ENCODE results near the gene MAP3K5. TPM values are rescaled to one million over a fixed set of nuclear protein-coding genes. Genes with fewer than 3 reads are reported as not detected.

MAP3K5 gene
- polyA plus RNA-seq, 3 donors: 9.6 to 12.0 (median 11.1) TPM

DNA sequence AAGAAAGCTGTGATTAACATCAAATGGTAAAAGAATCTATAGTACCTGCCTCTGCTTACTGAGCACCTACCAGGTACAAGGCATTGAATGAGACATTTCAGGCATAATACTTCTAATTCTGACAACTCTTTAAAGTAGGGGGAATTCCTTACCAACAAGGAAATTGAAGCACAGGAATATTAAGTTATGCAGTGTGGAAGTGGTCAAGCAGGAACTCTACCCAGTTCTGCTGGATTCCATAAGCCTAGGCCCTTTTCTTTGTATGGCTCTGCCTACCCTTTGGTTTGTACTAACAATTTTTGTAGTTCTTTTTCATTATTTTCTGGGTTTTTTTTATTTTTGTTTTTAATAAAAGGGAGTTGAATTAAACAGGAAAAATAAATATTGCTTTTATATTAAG lies 114.5 kb downstream of the MAP3K5 start:
- Mint-ChIP-seq H3K27ac (no peak overlapping the region), H3K27me3 (ENCODE audit: low read depth in 3 of 3) (no peaks in the 10 kb centered on the region), H3K9me3 (peaks cover 0 to 1% (median 0%) of the 10 kb centered on the region in 7 donors), H3K4me1 (no peaks in the 10 kb centered on the region), H3K36me3 (peaks cover 33 to 52% of the 10 kb centered on the region in 2 donors), H3K4me3 (no peak overlapping the region)
- no peak for DNase-seq
- Histone ChIP-seq H3K4me3 (replicated peaks in 1 of 3; ENCODE audit: low read depth in 2 of 3, low read length in 3 of 3) (no peak overlapping the region), H3K79me2 (ENCODE audit: insufficient read depth, low read length) (peaks cover 5% of the 10 kb centered on the region), H2AFZ (ENCODE audit: insufficient read depth, low read depth, low read length, poor library complexity, severe bottlenecking) (no peak overlapping the region), H4K20me1 (ENCODE audit: insufficient read depth, low read length) (peaks cover 38% of the 10 kb centered on the region), H3K4me2 (replicated peaks; ENCODE audit: extremely low read depth, low read length, poor library complexity, severe bottlenecking) (no peak overlapping the region), H3K27me3 (ENCODE audit: control insufficient read depth in 2 of 2, insufficient read depth in 2 of 2, low read length in 2 of 2) (no peaks in the 10 kb centered on the region), H3K9ac (ENCODE audit: insufficient read depth, low read length, poor library complexity, severe bottlenecking) (no peak overlapping the region), H3K27ac (ENCODE audit: low read depth in 1 of 2, low read length in 2 of 2) (no peak overlapping the region), H3K9me3 (replicated peaks in 1 of 2; ENCODE audit: control insufficient read depth in 1 of 2, insufficient read depth in 1 of 2, low read length in 2 of 2) (no peaks in the 10 kb centered on the region), H3K36me3 (replicated peaks in 1 of 2; ENCODE audit: control insufficient read depth in 1 of 2, insufficient read depth in 2 of 2, low read length in 2 of 2) (peaks cover 16 to 34% of the 10 kb centered on the region in 2 donors), H3K4me1 (ENCODE audit: control insufficient read depth in 1 of 2, insufficient read depth in 2 of 2, low read length in 2 of 2) (no peaks in the 10 kb centered on the region)
- intact Hi-C loops (cut with micrococcal nuclease): no loop called here
- TF ChIP-seq, protein P1, sequence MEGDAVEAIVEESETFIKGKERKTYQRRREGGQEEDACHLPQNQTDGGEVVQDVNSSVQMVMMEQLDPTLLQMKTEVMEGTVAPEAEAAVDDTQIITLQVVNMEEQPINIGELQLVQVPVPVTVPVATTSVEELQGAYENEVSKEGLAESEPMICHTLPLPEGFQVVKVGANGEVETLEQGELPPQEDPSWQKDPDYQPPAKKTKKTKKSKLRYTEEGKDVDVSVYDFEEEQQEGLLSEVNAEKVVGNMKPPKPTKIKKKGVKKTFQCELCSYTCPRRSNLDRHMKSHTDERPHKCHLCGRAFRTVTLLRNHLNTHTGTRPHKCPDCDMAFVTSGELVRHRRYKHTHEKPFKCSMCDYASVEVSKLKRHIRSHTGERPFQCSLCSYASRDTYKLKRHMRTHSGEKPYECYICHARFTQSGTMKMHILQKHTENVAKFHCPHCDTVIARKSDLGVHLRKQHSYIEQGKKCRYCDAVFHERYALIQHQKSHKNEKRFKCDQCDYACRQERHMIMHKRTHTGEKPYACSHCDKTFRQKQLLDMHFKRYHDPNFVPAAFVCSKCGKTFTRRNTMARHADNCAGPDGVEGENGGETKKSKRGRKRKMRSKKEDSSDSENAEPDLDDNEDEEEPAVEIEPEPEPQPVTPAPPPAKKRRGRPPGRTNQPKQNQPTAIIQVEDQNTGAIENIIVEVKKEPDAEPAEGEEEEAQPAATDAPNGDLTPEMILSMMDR (IDR thresholded peaks at IDR 0.05): no peak

DNA sequence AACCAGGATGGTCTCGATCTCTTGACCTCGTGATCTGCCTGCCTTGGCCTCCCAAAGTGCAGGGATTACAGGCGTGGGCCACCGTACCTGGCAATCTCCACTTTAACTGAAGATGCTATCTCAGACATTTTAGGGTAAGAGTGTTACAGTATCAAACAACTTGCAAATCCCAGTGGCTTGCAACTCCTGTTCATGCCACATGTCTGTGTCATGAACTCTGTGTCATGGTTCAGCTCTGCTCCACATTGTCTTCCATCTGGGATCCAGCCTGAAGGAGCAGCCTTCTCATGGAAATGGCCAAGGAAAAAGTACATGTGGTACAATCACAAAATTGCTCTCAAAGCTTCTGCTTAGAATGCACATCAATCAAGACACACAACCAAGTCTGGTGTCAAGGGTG lies 114.9 kb downstream of the MAP3K5 start:
- H3K4me3 Mint-ChIP-seq: no peak overlapping the region
- Histone ChIP-seq H3K4me3 (replicated peaks in 1 of 3; ENCODE audit: low read depth in 2 of 3, low read length in 3 of 3) (no peak overlapping the region), H3K4me1 (ENCODE audit: control insufficient read depth in 1 of 2, insufficient read depth in 2 of 2, low read length in 2 of 2) (no peaks in the 10 kb centered on the region), H3K4me2 (replicated peaks; ENCODE audit: extremely low read depth, low read length, poor library complexity, severe bottlenecking) (no peak overlapping the region), H2AFZ (ENCODE audit: insufficient read depth, low read depth, low read length, poor library complexity, severe bottlenecking) (no peak overlapping the region), H4K20me1 (ENCODE audit: insufficient read depth, low read length) (peaks cover 37% of the 10 kb centered on the region), H3K27me3 (ENCODE audit: control insufficient read depth in 2 of 2, insufficient read depth in 2 of 2, low read length in 2 of 2) (no peaks in the 10 kb centered on the region), H3K9ac (ENCODE audit: insufficient read depth, low read length, poor library complexity, severe bottlenecking) (no peak overlapping the region), H3K9me3 (replicated peaks in 1 of 2; ENCODE audit: control insufficient read depth in 1 of 2, insufficient read depth in 1 of 2, low read length in 2 of 2) (no peaks in the 10 kb centered on the region), H3K79me2 (ENCODE audit: insufficient read depth, low read length) (peaks cover 5% of the 10 kb centered on the region), H3K36me3 (replicated peaks in 1 of 2; ENCODE audit: control insufficient read depth in 1 of 2, insufficient read depth in 2 of 2, low read length in 2 of 2) (peaks cover 16 to 35% of the 10 kb centered on the region in 2 donors), H3K27ac (ENCODE audit: low read depth in 1 of 2, low read length in 2 of 2) (no peak overlapping the region)
- H3K27ac Mint-ChIP-seq: peak overlapping the region in 2 of 7 donors; percentile 46 to 52
- peaks cover 32 to 54% of the 10 kb centered on the region in 2 donors for H3K36me3 Mint-ChIP-seq
- H3K9me3 Mint-ChIP-seq: peaks cover 0 to 1% (median 0%) of the 10 kb centered on the region in 7 donors
- intact Hi-C loops (cut with micrococcal nuclease): no loop called here
- DNase-seq: no peak
- no peaks in the 10 kb centered on the region for H3K4me1 Mint-ChIP-seq
- H3K27me3 Mint-ChIP-seq (ENCODE audit: low read depth in 3 of 3): no peaks in the 10 kb centered on the region
- no CpG with 5 or more reads among the region's 4 CpGs for WGBS (ENCODE audit: insufficient coverage)
- TF ChIP-seq, protein P1 (IDR thresholded peaks at IDR 0.05): no peak

All from CD14-positive monocyte (primary cell).